ENCODE measurements around the gene ST6GALNAC4.

DNA sequence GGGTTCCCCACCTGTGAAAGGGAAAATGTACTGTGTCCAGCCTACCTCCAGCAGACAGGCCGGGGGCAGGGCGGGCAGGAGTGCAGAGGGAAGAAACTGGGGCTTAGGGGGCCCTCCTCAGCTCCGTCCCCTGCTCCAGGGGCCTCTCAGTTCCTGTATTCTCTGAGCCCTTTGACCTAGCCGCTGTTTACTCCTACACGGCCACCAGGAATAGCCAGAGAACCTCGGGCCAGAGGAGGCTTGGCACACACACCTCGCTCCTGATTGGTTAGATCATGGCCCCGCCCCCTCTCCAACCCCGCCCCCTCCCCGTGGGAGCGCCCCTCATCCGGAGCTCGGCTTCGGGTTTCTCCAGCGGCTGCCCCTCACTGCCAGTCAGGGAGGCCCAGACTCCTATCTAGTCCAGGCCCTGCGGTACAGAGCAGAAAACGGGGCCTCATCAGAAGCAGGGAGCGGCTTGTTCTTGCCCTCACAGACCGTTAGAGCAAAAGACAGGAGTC is 19.6 kb downstream of the ST6GALNAC4 start:
- TF ChIP-seq, protein P1, sequence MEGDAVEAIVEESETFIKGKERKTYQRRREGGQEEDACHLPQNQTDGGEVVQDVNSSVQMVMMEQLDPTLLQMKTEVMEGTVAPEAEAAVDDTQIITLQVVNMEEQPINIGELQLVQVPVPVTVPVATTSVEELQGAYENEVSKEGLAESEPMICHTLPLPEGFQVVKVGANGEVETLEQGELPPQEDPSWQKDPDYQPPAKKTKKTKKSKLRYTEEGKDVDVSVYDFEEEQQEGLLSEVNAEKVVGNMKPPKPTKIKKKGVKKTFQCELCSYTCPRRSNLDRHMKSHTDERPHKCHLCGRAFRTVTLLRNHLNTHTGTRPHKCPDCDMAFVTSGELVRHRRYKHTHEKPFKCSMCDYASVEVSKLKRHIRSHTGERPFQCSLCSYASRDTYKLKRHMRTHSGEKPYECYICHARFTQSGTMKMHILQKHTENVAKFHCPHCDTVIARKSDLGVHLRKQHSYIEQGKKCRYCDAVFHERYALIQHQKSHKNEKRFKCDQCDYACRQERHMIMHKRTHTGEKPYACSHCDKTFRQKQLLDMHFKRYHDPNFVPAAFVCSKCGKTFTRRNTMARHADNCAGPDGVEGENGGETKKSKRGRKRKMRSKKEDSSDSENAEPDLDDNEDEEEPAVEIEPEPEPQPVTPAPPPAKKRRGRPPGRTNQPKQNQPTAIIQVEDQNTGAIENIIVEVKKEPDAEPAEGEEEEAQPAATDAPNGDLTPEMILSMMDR (conservative IDR thresholded peaks at IDR 0.05; ENCODE audit: low read length): no peak
- TF ChIP-seq EZH2phosphoT487 (IDR thresholded peaks at IDR 0.05; ENCODE audit: borderline replicate concordance, low read depth, low read length): no peak

Measured in OCI-LY7 (cell line).